C4-2B (cell line): Measurements from ENCODE around the gene RHO.
"Not testable (repeated sequence)": the region's sequence is repeated elsewhere in the genome, so short reads cannot be mapped to it uniquely, and the experiment has no call there.

Experiments
- H3K27ac ChIP-seq: fragments of 450-650 bp; 2 replicates; pipeline ENCODE4 v1.5.1; 2017
- CTCF ChIP-seq: fragments of 450-650 bp; conservative IDR thresholded peaks from 2 replicates; pipeline ENCODE4 v1.5.1; 2017; ENCODE audit warnings: mild to moderate bottlenecking
- ZFX ChIP-seq: fragments of 450-650 bp; IDR thresholded peaks from 2 replicates; pipeline ENCODE4 v1.6.1; 2017

The RHO gene

GRCh38 chr3:129506231-129506742 is 22.2 kb upstream of the RHO start:
- no peak overlapping the region for H3K27ac ChIP-seq
- TF ChIP-seq CTCF: no peak

DNA sequence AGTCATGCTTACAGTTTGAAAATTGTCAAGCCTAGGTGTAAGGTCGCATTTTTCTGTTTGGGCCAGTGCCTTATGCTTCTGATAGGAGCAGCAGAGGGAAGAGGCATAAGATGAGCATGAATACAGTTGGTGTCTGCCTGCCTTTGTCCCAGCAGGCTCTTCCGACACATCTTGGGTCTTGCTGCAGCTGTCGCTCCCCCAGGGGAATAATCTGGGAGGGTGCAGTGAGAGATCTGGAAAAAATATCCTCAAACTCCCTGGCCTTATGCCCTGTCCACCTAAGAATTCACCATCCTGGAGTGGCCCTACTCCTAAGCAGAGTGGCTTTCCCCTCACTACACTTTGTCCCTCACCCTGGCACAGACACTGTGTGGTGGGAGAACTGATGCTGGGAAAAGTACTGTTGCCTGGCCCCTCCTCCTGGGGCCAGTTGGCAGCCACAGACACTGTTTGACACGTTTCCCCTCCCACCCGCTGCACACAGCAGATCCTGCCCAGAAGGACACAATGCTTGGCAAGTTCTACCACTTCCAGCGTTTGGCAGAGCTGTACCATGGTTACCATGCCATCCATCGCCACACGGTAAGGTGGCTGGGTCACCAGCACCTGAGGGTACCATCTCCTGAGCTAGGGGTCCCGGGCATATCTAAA is 21.1 kb upstream of the RHO start:
- H3K27ac ChIP-seq: no peak overlapping the region
- TF ChIP-seq CTCF (no peak), ZFX (no peak)

GRCh38 chr3:129512595-129512994 is 15.8 kb upstream of the RHO start:
- H3K27ac ChIP-seq: no peak overlapping the region
- TF ChIP-seq ZFX (no peak), CTCF (no peak)

- H3K27ac ChIP-seq: no peak overlapping the region
- TF ChIP-seq ZFX (no peak), CTCF (no peak)
Observed at GRCh38 chr3:129513705-129514104, 14.7 kb upstream of the RHO start.

DNA sequence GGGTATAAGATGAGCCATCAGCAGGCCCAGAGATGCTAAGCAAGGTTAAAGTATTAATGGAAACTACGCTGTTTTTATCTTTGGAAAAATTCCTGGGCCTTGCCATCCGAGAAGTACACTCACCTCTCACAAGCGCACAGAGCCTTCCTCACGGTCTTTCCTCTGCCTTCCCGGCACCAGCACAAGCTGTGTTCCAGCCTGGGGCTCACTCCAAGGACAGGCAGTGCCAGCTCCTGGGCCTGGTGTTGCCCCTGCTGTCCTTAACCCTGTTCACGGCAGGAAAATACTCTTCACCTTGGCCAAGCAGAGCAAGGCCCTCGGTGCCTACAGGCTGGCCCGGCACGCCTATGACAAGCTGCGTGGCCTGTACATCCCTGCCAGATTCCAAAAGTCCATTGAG is 14.3 kb upstream of the RHO start:
- no peak overlapping the region for H3K27ac ChIP-seq
- no peak for TF ChIP-seq CTCF
- no peak for TF ChIP-seq ZFX

DNA sequence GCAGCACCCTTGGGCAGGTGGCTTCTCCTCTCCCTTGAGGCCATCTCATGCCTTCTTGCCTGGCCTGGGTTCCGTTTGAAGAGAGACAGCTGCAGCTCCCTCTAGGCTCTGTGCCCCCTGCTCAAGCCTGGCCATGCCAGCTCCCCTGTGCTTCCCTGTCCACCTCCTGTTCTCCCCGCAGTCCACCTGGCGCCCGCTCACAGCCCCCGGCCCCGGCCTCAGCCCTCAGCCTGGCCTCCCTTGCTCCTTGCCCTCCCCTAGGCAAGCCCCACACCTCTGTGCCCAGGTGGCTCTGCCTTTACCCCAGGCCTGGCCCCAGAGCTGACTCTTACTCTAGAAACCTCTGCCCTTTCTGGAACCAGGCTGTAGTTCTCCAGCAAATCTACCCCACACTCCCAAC is 13.9 kb upstream of the RHO start:
- H3K27ac ChIP-seq: no peak overlapping the region
- TF ChIP-seq ZFX (no peak), CTCF (no peak)

GRCh38 chr3:129515108-129515820 is 13.2 kb upstream of the RHO start:
- not testable (repeated sequence) for H3K27ac ChIP-seq

DNA sequence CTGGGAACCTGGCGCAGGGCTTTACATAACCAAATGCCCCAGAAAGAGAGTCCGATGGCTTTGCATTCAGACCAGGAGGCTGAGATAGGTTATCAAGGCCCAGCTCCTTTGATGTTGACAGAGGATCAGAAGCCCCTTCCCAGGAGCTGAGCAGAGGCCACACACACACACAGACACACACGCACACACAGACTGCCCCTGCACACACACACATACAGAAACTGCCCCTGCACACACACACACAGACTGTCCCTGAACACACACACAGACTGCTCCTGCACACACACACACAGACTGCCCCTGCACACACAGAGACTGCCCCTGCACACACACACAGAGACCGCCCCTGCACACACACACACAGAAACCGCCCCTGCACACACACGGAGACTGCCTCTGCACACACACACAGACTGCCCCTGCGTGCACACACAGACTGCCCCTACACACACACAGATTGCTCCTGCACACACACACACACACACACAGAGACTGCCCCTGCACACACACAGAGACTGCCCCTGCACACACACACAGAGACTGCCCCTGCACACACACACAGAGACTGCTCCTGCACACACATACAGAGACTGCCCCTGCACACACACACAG is 12.5 kb upstream of the RHO start:
- not testable (repeated sequence) for H3K27ac ChIP-seq
